ENCODE data around the gene SLC45A3. TPM values are rescaled to one million over a fixed set of nuclear protein-coding genes. Genes with fewer than 3 reads are reported as not detected.

Gene SLC45A3
- total RNA-seq, 1 experiment from 2014 or later, result 5.5 TPM

DNA sequence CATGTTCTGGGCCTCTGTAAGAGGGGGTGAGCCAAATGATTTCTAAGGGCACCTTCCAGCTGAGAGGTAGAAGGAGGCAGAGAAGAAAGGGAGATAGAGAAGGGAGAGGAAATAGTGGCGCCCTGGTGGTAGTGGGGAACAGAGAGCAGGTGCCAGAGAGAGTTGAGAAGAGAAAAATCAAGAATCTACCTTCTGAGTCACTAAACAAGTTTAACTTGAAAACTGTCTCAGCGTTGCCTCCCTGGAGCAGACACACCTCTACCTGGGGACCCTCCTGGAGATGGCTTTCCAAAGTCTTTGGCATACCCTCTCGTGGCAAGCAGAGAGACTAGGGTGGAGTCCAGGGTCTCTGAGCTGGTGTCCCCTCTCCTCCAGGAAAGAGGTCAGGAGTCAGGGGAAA is 1.1 kb upstream of the SLC45A3 start:
- H3K4me1 Mint-ChIP-seq (ENCODE audit: low read depth, unreplicated experiment), result peaks cover 22% of the 10 kb centered on the region

GRCh38 chr1:205678286-205679111 is 1.8 kb downstream of the SLC45A3 start:
- ChIA-PET POLR2A (interaction anchor here (0.5 kb wide), 1 partner anchor 46 kb away, joined by 4 read pairs; the partner anchor contains the start of gene ELK4), CTCF (interaction anchor here (2.6 kb wide), 1 partner anchor 19 kb away, joined by 10 read pairs; no protein-coding TSS in a partner anchor)
- peak overlapping the region; percentile 84 for H3K4me3 Mint-ChIP-seq (ENCODE audit: unreplicated experiment)
- H3K27me3 ChIP-seq (replicated peaks; ENCODE audit: control insufficient read depth, insufficient read depth, low read length), result no peaks in the 10 kb centered on the region
- no peak overlapping the region for H3K27ac Mint-ChIP-seq (ENCODE audit: unreplicated experiment)
- TF ChIP-seq, protein P1, sequence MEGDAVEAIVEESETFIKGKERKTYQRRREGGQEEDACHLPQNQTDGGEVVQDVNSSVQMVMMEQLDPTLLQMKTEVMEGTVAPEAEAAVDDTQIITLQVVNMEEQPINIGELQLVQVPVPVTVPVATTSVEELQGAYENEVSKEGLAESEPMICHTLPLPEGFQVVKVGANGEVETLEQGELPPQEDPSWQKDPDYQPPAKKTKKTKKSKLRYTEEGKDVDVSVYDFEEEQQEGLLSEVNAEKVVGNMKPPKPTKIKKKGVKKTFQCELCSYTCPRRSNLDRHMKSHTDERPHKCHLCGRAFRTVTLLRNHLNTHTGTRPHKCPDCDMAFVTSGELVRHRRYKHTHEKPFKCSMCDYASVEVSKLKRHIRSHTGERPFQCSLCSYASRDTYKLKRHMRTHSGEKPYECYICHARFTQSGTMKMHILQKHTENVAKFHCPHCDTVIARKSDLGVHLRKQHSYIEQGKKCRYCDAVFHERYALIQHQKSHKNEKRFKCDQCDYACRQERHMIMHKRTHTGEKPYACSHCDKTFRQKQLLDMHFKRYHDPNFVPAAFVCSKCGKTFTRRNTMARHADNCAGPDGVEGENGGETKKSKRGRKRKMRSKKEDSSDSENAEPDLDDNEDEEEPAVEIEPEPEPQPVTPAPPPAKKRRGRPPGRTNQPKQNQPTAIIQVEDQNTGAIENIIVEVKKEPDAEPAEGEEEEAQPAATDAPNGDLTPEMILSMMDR (IDR thresholded peaks at IDR 0.05; ENCODE audit: insufficient read depth in 1 of 2, low read depth in 1 of 2, low read length in 1 of 2, severe bottlenecking in 1 of 2, unreplicated experiment in 1 of 2), result no peak
- H3K4me1 Mint-ChIP-seq (ENCODE audit: low read depth, unreplicated experiment), result peaks cover 33% of the 10 kb centered on the region
- H3K36me3 Mint-ChIP-seq (ENCODE audit: insufficient read depth, unreplicated experiment), result no peaks in the 10 kb centered on the region
- H3K4me1 ChIP-seq, result peaks cover 34% of the 10 kb centered on the region
- no peaks in the 10 kb centered on the region for H3K27me3 Mint-ChIP-seq (ENCODE audit: insufficient read depth, unreplicated experiment)
- intact Hi-C loops (cut with micrococcal nuclease; ENCODE audit: unreplicated experiment), result no loop called here
- no peaks in the 10 kb centered on the region for H3K9me3 Mint-ChIP-seq (ENCODE audit: unreplicated experiment)
- BruUV-seq (replicated peaks), result no TSS peak
- H3K36me3 ChIP-seq (ENCODE audit: control insufficient read depth, insufficient read depth, low read length), result no peaks in the 10 kb centered on the region
- H3K9me3 ChIP-seq, result no peaks in the 10 kb centered on the region
- peak overlapping the region; percentile 85 for H3K4me3 ChIP-seq (ENCODE audit: low read depth, low read length)
- DNase-seq, result no peak

More for the DNA sequence above, 1.1 kb upstream of the SLC45A3 start:
- TF ChIP-seq, protein P1 (IDR thresholded peaks at IDR 0.05; ENCODE audit: insufficient read depth in 1 of 2, low read depth in 1 of 2, low read length in 1 of 2, severe bottlenecking in 1 of 2, unreplicated experiment in 1 of 2), result no peak
- BruUV-seq (replicated peaks), result no TSS peak
- intact Hi-C loops (cut with micrococcal nuclease; ENCODE audit: unreplicated experiment), result no loop called here
- Mint-ChIP-seq H3K9me3 (ENCODE audit: unreplicated experiment) (no peaks in the 10 kb centered on the region), H3K36me3 (ENCODE audit: insufficient read depth, unreplicated experiment) (no peaks in the 10 kb centered on the region), H3K27me3 (ENCODE audit: insufficient read depth, unreplicated experiment) (no peaks in the 10 kb centered on the region), H3K27ac (ENCODE audit: unreplicated experiment) (no peak overlapping the region), H3K4me3 (ENCODE audit: unreplicated experiment) (peak overlapping the region; percentile 84)
- Histone ChIP-seq H3K9me3 (no peaks in the 10 kb centered on the region), H3K4me3 (ENCODE audit: low read depth, low read length) (no peak overlapping the region), H3K36me3 (ENCODE audit: control insufficient read depth, insufficient read depth, low read length) (no peaks in the 10 kb centered on the region), H3K27me3 (replicated peaks; ENCODE audit: control insufficient read depth, insufficient read depth, low read length) (no peaks in the 10 kb centered on the region), H3K4me1 (peaks cover 17% of the 10 kb centered on the region)
- POLR2A ChIA-PET, result no interaction called here
- CTCF ChIA-PET, result interaction anchor here (0.8 to 1.2 kb wide), 2 partner anchors 49 to 380 kb away, joined by 3 to 10 read pairs; partner anchors contain the start of gene ELK4
- no peak for DNase-seq

DNA sequence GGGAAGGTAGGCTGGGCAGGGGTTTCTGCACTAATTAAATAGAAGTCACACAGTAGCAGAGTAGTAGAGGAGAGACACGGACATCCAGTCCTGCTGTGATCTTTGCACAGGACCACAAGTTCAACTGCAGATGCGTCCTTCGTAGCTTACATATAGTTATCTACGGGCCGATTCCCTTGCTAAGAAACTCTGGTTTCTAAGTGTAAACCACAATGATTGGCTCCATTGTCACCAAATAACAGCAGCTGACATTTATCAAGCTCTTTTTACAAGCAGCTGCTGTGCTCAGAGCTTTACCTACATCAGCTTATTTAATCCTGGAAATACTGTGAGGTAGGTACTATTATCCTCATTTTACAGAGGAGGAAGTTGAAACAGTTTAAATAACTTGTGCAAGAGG is 3.1 kb downstream of the SLC45A3 start:
- TF ChIP-seq, protein P1 (IDR thresholded peaks at IDR 0.05; ENCODE audit: insufficient read depth in 1 of 2, low read depth in 1 of 2, low read length in 1 of 2, severe bottlenecking in 1 of 2, unreplicated experiment in 1 of 2), result no peak
- H3K27ac Mint-ChIP-seq (ENCODE audit: unreplicated experiment), result no peak overlapping the region
- ChIA-PET CTCF (interaction anchor here (1.2 to 2.6 kb wide), 2 partner anchors 17 to 19 kb away, joined by 4 to 10 read pairs; no protein-coding TSS in a partner anchor), POLR2A (interaction anchor here (1.2 kb wide), 1 partner anchor 72 kb away, joined by 3 read pairs; no protein-coding TSS in a partner anchor)
- no peak for DNase-seq
- Histone ChIP-seq H3K4me1 (peaks cover 47% of the 10 kb centered on the region), H3K9me3 (no peaks in the 10 kb centered on the region), H3K27me3 (replicated peaks; ENCODE audit: control insufficient read depth, insufficient read depth, low read length) (no peaks in the 10 kb centered on the region), H3K4me3 (ENCODE audit: low read depth, low read length) (no peak overlapping the region), H3K36me3 (ENCODE audit: control insufficient read depth, insufficient read depth, low read length) (no peaks in the 10 kb centered on the region)
- peaks cover 36% of the 10 kb centered on the region for H3K4me1 Mint-ChIP-seq (ENCODE audit: low read depth, unreplicated experiment)
- no TSS peak for BruUV-seq (replicated peaks)
- H3K27me3 Mint-ChIP-seq (ENCODE audit: insufficient read depth, unreplicated experiment), result no peaks in the 10 kb centered on the region
- intact Hi-C loops (cut with micrococcal nuclease; ENCODE audit: unreplicated experiment), result no loop called here
- H3K4me3 Mint-ChIP-seq (ENCODE audit: unreplicated experiment), result no peak overlapping the region
- peaks cover under 1% of the 10 kb centered on the region for H3K36me3 Mint-ChIP-seq (ENCODE audit: insufficient read depth, unreplicated experiment)
- no peaks in the 10 kb centered on the region for H3K9me3 Mint-ChIP-seq (ENCODE audit: unreplicated experiment)
